Upper lobe of left lung (tissue), 6 donors: ENCODE results near the gene HSD11B2. TPM values are rescaled to one million over a fixed set of nuclear protein-coding genes. Genes with fewer than 3 reads are reported as not detected.

Experiments
- ATAC-seq, 2 donors: fragments of 200-7000 bp; cut with Tn5 transposase; one replicate each; pipeline ENCODE4 v1.9.1; 2022; ENCODE audit warnings: mild to moderate bottlenecking in 2 of 2, moderate library complexity in 2 of 2; ENCODE audit not compliant: low FRiP score in 2 of 2
- DNase-seq, 2 donors: peaks; one replicate each; pipeline ENCODE4 v3.0.0-alpha.2; 2019 to 2020
- H3K27ac ChIP-seq, 4 donors: fragments of 200-600 bp; sonication (generic); one replicate each; pipeline ENCODE4 v1.5.1; 2016 to 2019
- H3K27me3 ChIP-seq, 4 donors: fragments of 200-600 bp; sonication (generic); one replicate each; pipeline ENCODE4 v1.5.1; 2017 to 2019
- H3K36me3 ChIP-seq, 4 donors: fragments of 200-600 bp; sonication (generic); one replicate each; pipeline ENCODE4 v1.5.1; 2016 to 2019
- H3K4me1 ChIP-seq, 4 donors: fragments of 200-600 bp; sonication (generic); one replicate each; pipeline ENCODE4 v1.5.1; 2018 to 2019
- H3K4me3 ChIP-seq, 4 donors: fragments of 200-600 bp; sonication (generic); one replicate each; pipeline ENCODE4 v1.5.1; 2017 to 2019; ENCODE audit warnings: mild to moderate bottlenecking in 2 of 4, moderate library complexity in 1 of 4
- H3K9me3 ChIP-seq, 4 donors: fragments of 200-600 bp; sonication (generic); one replicate each; pipeline ENCODE4 v1.5.1; 2018 to 2019
- EP300 ChIP-seq, 4 donors: sonication (generic); formaldehyde crosslinking; IDR thresholded peaks; one replicate each; pipeline ENCODE4 v1.5.1; 2017; ENCODE audit warnings: antibody characterized with exemption in 4 of 4, control low read depth in 2 of 4
- POLR2A ChIP-seq, 4 donors: fragments of 450-650 bp; IDR thresholded peaks; one replicate each; pipeline ENCODE4 v1.5.1; 2016 to 2017; ENCODE audit warnings: antibody characterized with exemption in 4 of 4, mild to moderate bottlenecking in 2 of 4
- POLR2AphosphoS5 ChIP-seq, 2 donors: sonication (generic); formaldehyde crosslinking; IDR thresholded peaks; one replicate each; pipeline ENCODE4 v1.5.1; 2017; ENCODE audit warnings: antibody characterized with exemption in 2 of 2
- WGBS, 2 donors: methylation state at CpG; one replicate each; pipeline ENCODE4 v1.1.5; 2017 to 2018; 5-methylcytosine and 5-hydroxymethylcytosine counted together
- total RNA-seq, 6 donors: library from RNA; depleted of rRNA in 4 of 6; stranded (reverse); fragments of >200 nt in 4 of 6; gene quantifications; one replicate each; pipeline versions ENCODE4 v1.1.0 to v1.2.1, GENCODE V29; 2016 to 2021
- TF ChIP-seq, protein P1 (sequence below), 6 experiments: fragments of 450-650 bp in 4 of 6; fragments of 200-600 bp in 2 of 6; sonication (generic) in 2 of 6; IDR thresholded peaks; one replicate each; pipeline ENCODE4 v1.5.1; 2016 to 2019; ENCODE audit warnings: antibody characterized with exemption in 6 of 6
- donor health status: DM: no; HTN: no; CAD: no; lungs with moderate emphysema.
- donor health status: DM: no; HTN: yes; CAD: no; lungs with severe emphysema.

HSD11B2 gene
- total RNA-seq, 6 donors from 2014 or later: 0.78 to 5.0 (median 1.6) TPM

DNA sequence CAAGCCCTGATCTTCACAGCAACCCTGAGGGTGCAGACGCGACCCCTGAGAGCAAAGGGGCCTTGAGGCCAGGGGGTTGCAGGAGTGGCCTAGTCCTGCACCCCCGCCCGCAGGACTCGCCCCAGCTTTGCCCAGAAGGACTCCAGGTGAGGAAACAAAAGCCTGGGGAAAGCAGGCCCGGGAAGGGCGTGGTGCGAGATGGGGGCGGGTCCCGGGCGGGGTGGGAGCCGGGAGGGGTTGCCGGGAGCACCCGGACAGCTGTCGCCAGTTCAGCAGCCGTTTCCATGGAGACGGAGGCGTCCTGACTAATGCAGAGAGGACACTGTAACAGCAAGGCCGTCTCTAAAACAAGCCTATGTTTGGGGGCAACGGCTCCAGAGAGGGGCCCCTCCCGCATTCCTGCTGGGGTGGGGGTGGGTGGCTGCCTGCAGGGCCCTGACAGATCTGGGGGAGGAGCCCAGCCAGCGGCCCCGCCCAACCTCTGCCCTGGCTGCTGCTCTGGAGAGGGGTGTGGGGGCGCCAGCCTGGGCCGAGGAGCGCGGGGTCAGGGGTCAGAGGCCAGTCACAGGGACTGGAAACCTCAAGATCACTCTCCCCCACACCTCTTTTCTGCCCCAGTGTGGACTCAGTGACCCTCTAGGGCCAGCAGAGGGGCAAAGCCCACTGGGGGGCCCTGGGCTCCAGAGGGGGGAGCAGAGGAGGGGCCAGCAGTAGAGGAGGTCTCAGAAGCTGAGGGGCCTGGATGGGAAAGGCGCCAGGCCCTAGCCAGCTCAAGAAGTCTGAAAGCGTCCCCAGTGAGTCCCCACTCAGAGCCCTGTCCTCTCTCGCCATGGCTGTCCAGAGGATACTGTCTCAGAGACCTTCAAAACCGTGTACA lies 34.5 kb upstream of the HSD11B2 start:
- H3K4me3 ChIP-seq: peak overlapping the region in 2 of 4 donors; percentile 0 to 15
- ATAC-seq: peak; percentile 51 to 64

GRCh38 chr16:67397036-67397801 lies 33.7 kb upstream of the HSD11B2 start:
- no peak for TF ChIP-seq POLR2AphosphoS5 (IDR thresholded peaks at IDR 0.05)
- TF ChIP-seq, protein P1, sequence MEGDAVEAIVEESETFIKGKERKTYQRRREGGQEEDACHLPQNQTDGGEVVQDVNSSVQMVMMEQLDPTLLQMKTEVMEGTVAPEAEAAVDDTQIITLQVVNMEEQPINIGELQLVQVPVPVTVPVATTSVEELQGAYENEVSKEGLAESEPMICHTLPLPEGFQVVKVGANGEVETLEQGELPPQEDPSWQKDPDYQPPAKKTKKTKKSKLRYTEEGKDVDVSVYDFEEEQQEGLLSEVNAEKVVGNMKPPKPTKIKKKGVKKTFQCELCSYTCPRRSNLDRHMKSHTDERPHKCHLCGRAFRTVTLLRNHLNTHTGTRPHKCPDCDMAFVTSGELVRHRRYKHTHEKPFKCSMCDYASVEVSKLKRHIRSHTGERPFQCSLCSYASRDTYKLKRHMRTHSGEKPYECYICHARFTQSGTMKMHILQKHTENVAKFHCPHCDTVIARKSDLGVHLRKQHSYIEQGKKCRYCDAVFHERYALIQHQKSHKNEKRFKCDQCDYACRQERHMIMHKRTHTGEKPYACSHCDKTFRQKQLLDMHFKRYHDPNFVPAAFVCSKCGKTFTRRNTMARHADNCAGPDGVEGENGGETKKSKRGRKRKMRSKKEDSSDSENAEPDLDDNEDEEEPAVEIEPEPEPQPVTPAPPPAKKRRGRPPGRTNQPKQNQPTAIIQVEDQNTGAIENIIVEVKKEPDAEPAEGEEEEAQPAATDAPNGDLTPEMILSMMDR (IDR thresholded peaks at IDR 0.05): no peak
- TF ChIP-seq EP300 (IDR thresholded peaks at IDR 0.05): no peak
- TF ChIP-seq POLR2A (IDR thresholded peaks at IDR 0.05): no peak
- H3K27ac ChIP-seq: peak overlapping the region; percentile 64 to 73 (median 67)
- peak in 1 of 2 donors; percentile 63 for DNase-seq

More for the DNA sequence above, 34.5 kb upstream of the HSD11B2 start:
- peaks cover 43 to 80% (median 62%) of the 10 kb centered on the region in 4 donors for H3K4me1 ChIP-seq
- 28 to 39% methylated on average over 15 to 27 of the region's 31 CpGs for WGBS, 2 donors
- no peaks in the 10 kb centered on the region for H3K9me3 ChIP-seq
- no peaks in the 10 kb centered on the region for H3K36me3 ChIP-seq
- H3K27ac ChIP-seq: peak overlapping the region; percentile 65 to 73 (median 69)
- TF ChIP-seq POLR2A (IDR thresholded peaks at IDR 0.05) (peak in 1 of 4 donors; percentile 19), POLR2AphosphoS5 (IDR thresholded peaks at IDR 0.05) (no peak)
- DNase-seq: peak; percentile 87 to 91
- H3K27me3 ChIP-seq: peaks cover 0 to 13% (median 2%) of the 10 kb centered on the region in 4 donors

GRCh38 chr16:67397812-67398545 lies 32.9 kb upstream of the HSD11B2 start:
- peak in 1 of 2 donors; percentile 77 for DNase-seq
- WGBS, 2 donors: 74 to 86% methylated on average over 11 to 22 of the region's 22 CpGs
- Histone ChIP-seq H3K4me1 (peaks cover 36 to 64% (median 47%) of the 10 kb centered on the region in 4 donors), H3K4me3 (no peak overlapping the region), H3K27me3 (peaks cover 0 to 13% (median 2%) of the 10 kb centered on the region in 4 donors), H3K36me3 (no peaks in the 10 kb centered on the region), H3K9me3 (no peaks in the 10 kb centered on the region), H3K27ac (peak overlapping the region in 1 of 4 donors; percentile 30)
- no peak for ATAC-seq
- TF ChIP-seq, protein P1 (IDR thresholded peaks at IDR 0.05): peak in 1 of 6 experiments; percentile 8
- TF ChIP-seq POLR2A (IDR thresholded peaks at IDR 0.05): no peak

More at GRCh38 chr16:67397036-67397801, 33.7 kb upstream of the HSD11B2 start:
- ATAC-seq: peak in 1 of 2 donors; percentile 21
- WGBS, 2 donors: 71 to 80% methylated on average over 7 to 14 of the region's 15 CpGs
- H3K36me3 ChIP-seq: no peaks in the 10 kb centered on the region
- peaks cover 0 to 13% (median 2%) of the 10 kb centered on the region in 4 donors for H3K27me3 ChIP-seq
- H3K4me3 ChIP-seq: no peak overlapping the region
- H3K9me3 ChIP-seq: no peaks in the 10 kb centered on the region
- H3K4me1 ChIP-seq: peaks cover 40 to 72% (median 54%) of the 10 kb centered on the region in 4 donors

DNA sequence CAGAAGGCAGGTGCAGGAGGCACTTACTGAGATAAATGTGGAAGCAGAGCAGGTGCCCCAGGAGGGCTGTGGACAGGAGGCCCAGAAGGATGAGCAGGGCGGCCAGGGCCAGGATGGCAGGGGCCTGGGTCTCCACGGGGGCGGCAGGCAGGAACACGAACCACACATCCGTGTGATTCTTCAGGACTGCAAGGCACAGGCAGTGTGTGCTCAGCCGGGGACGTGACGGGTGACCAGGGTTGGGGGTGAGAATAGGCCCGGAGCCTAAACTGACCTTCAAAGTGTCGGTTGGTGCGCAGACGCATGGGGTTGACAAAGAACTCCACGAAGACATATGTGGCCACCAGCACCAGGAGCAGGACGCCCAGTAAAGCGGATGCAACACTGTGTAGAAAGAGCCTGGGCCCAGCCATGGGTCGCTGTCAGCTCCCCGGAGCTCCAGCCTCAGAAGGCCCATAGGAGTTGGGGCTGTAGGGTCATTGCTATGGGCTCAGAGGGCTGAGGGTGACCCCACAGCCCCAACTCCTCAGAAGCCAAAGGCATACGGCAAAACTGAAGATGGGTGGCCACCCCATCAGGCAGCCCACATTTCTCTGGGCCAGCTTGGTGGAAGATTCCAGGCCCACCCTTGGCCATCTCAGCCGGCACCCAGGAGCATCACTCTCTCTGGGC lies 32.2 kb upstream of the HSD11B2 start:
- whole genome bisulfite sequencing, 2 donors: 81 to 93% methylated on average over 16 to 17 of the region's 19 CpGs
- no peak overlapping the region for H3K4me3 ChIP-seq
- TF ChIP-seq, protein P1 (IDR thresholded peaks at IDR 0.05): no peak
- TF ChIP-seq EP300 (IDR thresholded peaks at IDR 0.05) (no peak), POLR2A (IDR thresholded peaks at IDR 0.05) (no peak), POLR2AphosphoS5 (IDR thresholded peaks at IDR 0.05) (no peak)
- peaks cover 33 to 61% (median 42%) of the 10 kb centered on the region in 4 donors for H3K4me1 ChIP-seq
- peak overlapping the region in 1 of 4 donors; percentile 30 for H3K27ac ChIP-seq
- DNase-seq (peak in 1 of 2 donors; percentile 65), ATAC-seq (no peak)
- no peaks in the 10 kb centered on the region for H3K36me3 ChIP-seq
- peaks cover 0 to 9% (median under 1%) of the 10 kb centered on the region in 4 donors for H3K27me3 ChIP-seq
- no peaks in the 10 kb centered on the region for H3K9me3 ChIP-seq
